ENCODE measurements around the gene OR5D14.

OR5D14 gene

DNA sequence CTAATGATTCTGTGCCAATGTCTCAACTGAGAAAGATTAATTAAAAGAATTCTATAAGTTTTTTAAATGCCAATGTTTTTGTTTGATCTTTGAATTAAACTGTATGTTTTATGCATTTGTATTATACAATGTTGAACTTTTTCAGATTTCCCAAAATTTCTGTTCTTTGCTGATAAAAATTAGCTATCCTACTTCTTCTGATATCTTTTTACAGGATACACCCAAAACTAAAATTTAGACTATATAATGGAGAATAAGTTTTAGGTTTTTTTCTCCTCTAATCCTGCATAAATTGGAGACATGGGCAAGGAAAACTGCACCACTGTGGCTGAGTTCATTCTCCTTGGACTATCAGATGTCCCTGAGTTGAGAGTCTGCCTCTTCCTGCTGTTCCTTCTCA lies 31.6 kb downstream of the OR5D14 start, which contains the start of gene OR5L2:
TSS of gene OR5L2 (plus strand) at position 301 of the 400 bp plus-strand sequence. CDS start at position 301, 0 bp downstream.
- TF ChIP-seq SPI1 (IDR thresholded peaks at IDR 0.05; ENCODE audit: borderline replicate concordance, low read depth) (no peak), GABPA (IDR thresholded peaks at IDR 0.05; ENCODE audit: low read depth) (no peak), POLR2AphosphoS5 (IDR thresholded peaks at IDR 0.05; ENCODE audit: low read depth) (no peak)
- TF ChIP-seq, protein P1, sequence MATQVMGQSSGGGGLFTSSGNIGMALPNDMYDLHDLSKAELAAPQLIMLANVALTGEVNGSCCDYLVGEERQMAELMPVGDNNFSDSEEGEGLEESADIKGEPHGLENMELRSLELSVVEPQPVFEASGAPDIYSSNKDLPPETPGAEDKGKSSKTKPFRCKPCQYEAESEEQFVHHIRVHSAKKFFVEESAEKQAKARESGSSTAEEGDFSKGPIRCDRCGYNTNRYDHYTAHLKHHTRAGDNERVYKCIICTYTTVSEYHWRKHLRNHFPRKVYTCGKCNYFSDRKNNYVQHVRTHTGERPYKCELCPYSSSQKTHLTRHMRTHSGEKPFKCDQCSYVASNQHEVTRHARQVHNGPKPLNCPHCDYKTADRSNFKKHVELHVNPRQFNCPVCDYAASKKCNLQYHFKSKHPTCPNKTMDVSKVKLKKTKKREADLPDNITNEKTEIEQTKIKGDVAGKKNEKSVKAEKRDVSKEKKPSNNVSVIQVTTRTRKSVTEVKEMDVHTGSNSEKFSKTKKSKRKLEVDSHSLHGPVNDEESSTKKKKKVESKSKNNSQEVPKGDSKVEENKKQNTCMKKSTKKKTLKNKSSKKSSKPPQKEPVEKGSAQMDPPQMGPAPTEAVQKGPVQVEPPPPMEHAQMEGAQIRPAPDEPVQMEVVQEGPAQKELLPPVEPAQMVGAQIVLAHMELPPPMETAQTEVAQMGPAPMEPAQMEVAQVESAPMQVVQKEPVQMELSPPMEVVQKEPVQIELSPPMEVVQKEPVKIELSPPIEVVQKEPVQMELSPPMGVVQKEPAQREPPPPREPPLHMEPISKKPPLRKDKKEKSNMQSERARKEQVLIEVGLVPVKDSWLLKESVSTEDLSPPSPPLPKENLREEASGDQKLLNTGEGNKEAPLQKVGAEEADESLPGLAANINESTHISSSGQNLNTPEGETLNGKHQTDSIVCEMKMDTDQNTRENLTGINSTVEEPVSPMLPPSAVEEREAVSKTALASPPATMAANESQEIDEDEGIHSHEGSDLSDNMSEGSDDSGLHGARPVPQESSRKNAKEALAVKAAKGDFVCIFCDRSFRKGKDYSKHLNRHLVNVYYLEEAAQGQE (IDR thresholded peaks at IDR 0.05; ENCODE audit: insufficient replicate concordance, low read depth), result no peak
- TF ChIP-seq, protein P2, sequence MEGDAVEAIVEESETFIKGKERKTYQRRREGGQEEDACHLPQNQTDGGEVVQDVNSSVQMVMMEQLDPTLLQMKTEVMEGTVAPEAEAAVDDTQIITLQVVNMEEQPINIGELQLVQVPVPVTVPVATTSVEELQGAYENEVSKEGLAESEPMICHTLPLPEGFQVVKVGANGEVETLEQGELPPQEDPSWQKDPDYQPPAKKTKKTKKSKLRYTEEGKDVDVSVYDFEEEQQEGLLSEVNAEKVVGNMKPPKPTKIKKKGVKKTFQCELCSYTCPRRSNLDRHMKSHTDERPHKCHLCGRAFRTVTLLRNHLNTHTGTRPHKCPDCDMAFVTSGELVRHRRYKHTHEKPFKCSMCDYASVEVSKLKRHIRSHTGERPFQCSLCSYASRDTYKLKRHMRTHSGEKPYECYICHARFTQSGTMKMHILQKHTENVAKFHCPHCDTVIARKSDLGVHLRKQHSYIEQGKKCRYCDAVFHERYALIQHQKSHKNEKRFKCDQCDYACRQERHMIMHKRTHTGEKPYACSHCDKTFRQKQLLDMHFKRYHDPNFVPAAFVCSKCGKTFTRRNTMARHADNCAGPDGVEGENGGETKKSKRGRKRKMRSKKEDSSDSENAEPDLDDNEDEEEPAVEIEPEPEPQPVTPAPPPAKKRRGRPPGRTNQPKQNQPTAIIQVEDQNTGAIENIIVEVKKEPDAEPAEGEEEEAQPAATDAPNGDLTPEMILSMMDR (IDR thresholded peaks at IDR 0.05; ENCODE audit: insufficient read depth, low read length), result no peak
- no peak for DNase-seq (ENCODE audit: low read depth in 1 of 2, low spot score in 1 of 2)
- H3K4me3 ChIP-seq (replicated peaks; ENCODE audit: insufficient read depth, low read length), result no peak within 1 kb of the TSS
- no peaks in the 10 kb centered on the region for H3K27me3 ChIP-seq (ENCODE audit: insufficient read depth, poor library complexity, severe bottlenecking)
- no peak within 1 kb of the TSS for H3K27ac ChIP-seq (replicated peaks)

DNA sequence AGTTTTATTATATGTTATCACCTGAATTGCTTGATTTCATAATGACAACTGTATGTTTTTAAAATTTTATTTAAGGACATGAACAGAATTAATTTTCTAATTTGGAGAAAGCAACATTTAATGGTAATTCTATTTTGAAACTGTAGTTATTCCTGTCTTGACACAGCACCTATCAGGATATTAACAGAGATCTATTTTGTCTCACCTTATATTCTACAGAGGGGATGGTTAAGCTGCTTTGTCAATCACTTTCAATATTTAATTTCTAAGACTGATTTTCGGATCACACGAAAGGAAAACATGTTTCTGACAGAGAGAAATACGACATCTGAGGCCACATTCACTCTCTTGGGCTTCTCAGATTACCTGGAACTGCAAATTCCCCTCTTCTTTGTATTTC lies 43.1 kb downstream of the OR5D14 start, which contains the start of gene OR5D16:
TSS of gene OR5D16 (plus strand) at position 301 of the 400 bp plus-strand sequence. CDS start at position 301, 0 bp downstream.
- no peak for DNase-seq (ENCODE audit: low read depth in 1 of 2, low spot score in 1 of 2)
- TF ChIP-seq, protein P1 (IDR thresholded peaks at IDR 0.05; ENCODE audit: insufficient replicate concordance, low read depth), result no peak
- TF ChIP-seq POLR2AphosphoS5 (IDR thresholded peaks at IDR 0.05; ENCODE audit: low read depth) (no peak), SPI1 (IDR thresholded peaks at IDR 0.05; ENCODE audit: borderline replicate concordance, low read depth) (no peak)
- TF ChIP-seq, protein P2 (IDR thresholded peaks at IDR 0.05; ENCODE audit: insufficient read depth, low read length), result no peak
- Histone ChIP-seq H3K27me3 (ENCODE audit: insufficient read depth, poor library complexity, severe bottlenecking) (no peaks in the 10 kb centered on the region), H3K27ac (replicated peaks) (no peak within 1 kb of the TSS), H3K4me3 (replicated peaks; ENCODE audit: insufficient read depth, low read length) (no peak within 1 kb of the TSS)
